ENCODE measurements around the gene CLIC4. TPM values are rescaled to one million over a fixed set of nuclear protein-coding genes. Genes with fewer than 3 reads are reported as not detected.
"Not testable (repeated sequence)": the region's sequence is repeated elsewhere in the genome, so short reads cannot be mapped to it uniquely, and the experiment has no call there.

CLIC4 gene
- 100 to 1,000 TPM; 280 to 917 (median 387) TPM for total RNA-seq
- polyA plus RNA-seq, result 100 to 1,000 TPM; 111 to 726 TPM
- long read RNA-seq, donor 1, full-length matches to known transcripts, result 535 of 631 reads
- long read RNA-seq, donor 1, partial matches to known transcripts, result 92 of 631 reads
- long read RNA-seq, donor 1, other reads (novel, unspliced or antisense), result 4 of 631 reads
- long read RNA-seq, donor 2, full-length matches to known transcripts, result 761 of 882 reads
- long read RNA-seq, donor 2, partial matches to known transcripts, result 19 of 882 reads
- long read RNA-seq, donor 2, other reads (novel, unspliced or antisense), result 102 of 882 reads
- long read RNA-seq, donor 3, full-length matches to known transcripts, result 1,479 of 1,644 reads
- long read RNA-seq, donor 3, partial matches to known transcripts, result 151 of 1,644 reads
- long read RNA-seq, donor 3, other reads (novel, unspliced or antisense), result 14 of 1,644 reads

- DNase-seq (peak; percentile 100), ATAC-seq (peak; percentile 96 to 97 (median 96))
- Histone ChIP-seq H3K27ac (peak within 1 kb of the TSS; percentile 89 to 99 (median 96)), H3K4me1 (peaks cover 0 to 57% (median 38%) of the 10 kb centered on the region in 12 donors), H3K4me3 (peak within 1 kb of the TSS; percentile 76 to 98 (median 89)), H3K36me3 (no peaks in the 10 kb centered on the region), H3K9me3 (no peaks in the 10 kb centered on the region), H3K27me3 (no peaks in the 10 kb centered on the region)
- TF ChIP-seq POLR2A (IDR thresholded peaks at IDR 0.05), result peak; percentile 92 to 100
- TF ChIP-seq CTCF (IDR thresholded peaks at IDR 0.05), result peak in 9 of 12 donors; percentile 11 to 67 (median 41)
- WGBS, 4 donors, result 0 to 1% (median 0%) methylated on average over 4 to 80 of the region's 80 CpGs
- intact Hi-C loops (cut with DNase I), result loop anchor here (1.0 to 10.0 kb wide), 15 partner anchors 9 to 103 kb away; partner anchors contain the start of gene SRRM1 (in 1 of the 10)
Measured at GRCh38 chr1:24744911-24745710, at the start of gene CLIC4. Gene CLIC4 (plus strand): TSS chr1:24745447. CDS start chr1:24745554, 107 bp downstream.

GRCh38 chr1:24696041-24696755, 49.0 kb upstream of the CLIC4 start:
- whole genome bisulfite sequencing, 4 donors, result 88 to 99% (median 96%) methylated on average over 4 to 5 of the region's 5 CpGs

GRCh38 chr1:24696756-24697330, 48.4 kb upstream of the CLIC4 start:
- Histone ChIP-seq H3K27me3 (no peaks in the 10 kb centered on the region), H3K4me3 (no peak overlapping the region), H3K9me3 (no peaks in the 10 kb centered on the region), H3K4me1 (peaks cover 14 to 61% (median 36%) of the 10 kb centered on the region in 12 donors), H3K36me3 (no peaks in the 10 kb centered on the region), H3K27ac (peak overlapping the region in 1 of 12 donors; percentile 64)
- 97 to 98% (median 97%) methylated on average over 15 of the region's 15 CpGs for WGBS, 4 donors
- intact Hi-C loops (cut with DNase I), result loop anchor here in 3 of 10 donors (5.0 kb wide), 2 partner anchors 40 to 45 kb away; no protein-coding TSS in a partner anchor
- DNase-seq (no peak), ATAC-seq (no peak)
- TF ChIP-seq CTCF (IDR thresholded peaks at IDR 0.05), result no peak
- no peak for TF ChIP-seq POLR2A (IDR thresholded peaks at IDR 0.05)

More at GRCh38 chr1:24696041-24696755, 49.0 kb upstream of the CLIC4 start:
- DNase-seq (no peak), ATAC-seq (no peak)
- H3K36me3 ChIP-seq, result no peaks in the 10 kb centered on the region
- H3K27me3 ChIP-seq, result no peaks in the 10 kb centered on the region
- no peaks in the 10 kb centered on the region for H3K9me3 ChIP-seq
- peaks cover 14 to 61% (median 36%) of the 10 kb centered on the region in 12 donors for H3K4me1 ChIP-seq
- peak overlapping the region in 11 of 12 donors; percentile 56 to 89 (median 74) for H3K27ac ChIP-seq
- no peak overlapping the region for H3K4me3 ChIP-seq
- intact Hi-C loops (cut with DNase I), result loop anchor here in 3 of 10 donors (5.0 kb wide), 2 partner anchors 41 to 46 kb away; no protein-coding TSS in a partner anchor
- TF ChIP-seq CTCF (IDR thresholded peaks at IDR 0.05) (no peak), POLR2A (IDR thresholded peaks at IDR 0.05) (no peak)

GRCh38 chr1:24697453-24698001, 47.7 kb upstream of the CLIC4 start:
- WGBS, 4 donors, result 94 to 99% (median 96%) methylated on average over 7 of the region's 7 CpGs
- H3K36me3 ChIP-seq, DNase-seq, H3K27me3 ChIP-seq, ATAC-seq, H3K27ac ChIP-seq, H3K9me3 ChIP-seq, H3K4me3 ChIP-seq: not testable (repeated sequence)
- intact Hi-C loops (cut with DNase I), result loop anchor here in 3 of 10 donors (5.0 kb wide), 2 partner anchors 40 to 45 kb away; no protein-coding TSS in a partner anchor
- peaks cover 14 to 59% (median 36%) of the 10 kb centered on the region in 12 donors for H3K4me1 ChIP-seq

DNA sequence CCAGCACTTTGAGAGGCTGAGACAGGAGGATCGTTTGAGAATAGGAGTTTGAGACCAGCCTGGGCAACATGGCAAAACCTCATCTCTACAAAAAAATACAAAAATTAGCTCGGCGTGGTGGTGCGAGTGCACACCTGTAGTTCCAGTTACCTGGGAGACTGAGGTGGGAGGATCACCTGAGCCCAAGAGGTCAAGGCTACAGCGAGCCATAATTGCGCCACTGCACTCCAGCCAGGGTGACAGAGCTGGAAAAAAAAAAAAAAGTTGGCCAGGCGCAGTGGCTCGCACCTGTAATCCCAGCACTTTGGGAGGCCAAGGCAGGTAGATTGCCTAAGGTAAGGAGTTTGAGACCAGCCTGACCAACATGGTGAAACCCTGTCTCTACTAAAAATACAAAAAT, 46.9 kb upstream of the CLIC4 start:
- not testable (repeated sequence) for H3K36me3 ChIP-seq, H3K27me3 ChIP-seq, H3K9me3 ChIP-seq, DNase-seq, ATAC-seq, H3K27ac ChIP-seq, H3K4me3 ChIP-seq
- peaks cover 13 to 52% (median 34%) of the 10 kb centered on the region in 12 donors for H3K4me1 ChIP-seq
- intact Hi-C loops (cut with DNase I), result loop anchor here in 3 of 10 donors (5.0 kb wide), 2 partner anchors 39 to 44 kb away; no protein-coding TSS in a partner anchor
- 93 to 96% (median 95%) methylated on average over 8 of the region's 8 CpGs for WGBS, 4 donors
